ENCODE results near the gene PLA2G2A.

DNA sequence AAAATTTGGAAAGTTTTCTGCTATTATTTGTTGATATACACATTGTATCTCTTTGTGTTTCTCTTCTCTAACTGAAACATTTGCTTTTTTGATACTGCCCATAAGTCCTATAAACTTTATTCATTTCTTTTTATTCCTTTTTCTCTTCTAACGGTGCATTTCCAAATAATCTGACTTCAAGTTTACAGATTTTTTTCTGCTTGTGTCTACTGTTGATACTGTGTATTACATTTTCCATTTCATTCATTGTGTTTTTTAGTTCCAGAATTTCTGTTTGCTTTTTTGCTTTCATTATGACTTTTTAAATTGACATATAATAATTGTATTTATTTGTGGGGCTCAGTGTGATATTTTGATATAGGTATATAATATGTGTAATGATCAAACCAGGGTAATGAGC lies 38.3 kb upstream of the PLA2G2A start:
- TF ChIP-seq GATA2 (IDR thresholded peaks at IDR 0.05; ENCODE audit: low read depth, low read length) = no peak
- no peak for TF ChIP-seq GATA3 (IDR thresholded peaks at IDR 0.05; ENCODE audit: low read depth, low read length)

Data from SH-SY5Y (cell line).